Nephron progenitor cell (in vitro differentiated cells): Measurements from ENCODE around the gene IGSF1.

Experiments used
- DNase-seq: peaks from one replicate; pipeline ENCODE4 v3.0.0; 2021
- H3K27ac Mint-ChIP-seq: 2 replicates; pipeline ENCODE4 v1.8.0; 2021; ENCODE audit warnings: mild to moderate bottlenecking, moderate library complexity, mixed read lengths
- H3K27me3 Mint-ChIP-seq: 2 replicates; pipeline ENCODE4 v1.8.0; 2021; ENCODE audit warnings: mild to moderate bottlenecking, low read depth, mixed read lengths; ENCODE audit not compliant: poor library complexity
- H3K36me3 Mint-ChIP-seq: 2 replicates; pipeline ENCODE4 v1.8.0; 2021; ENCODE audit warnings: low read depth, mixed read lengths
- H3K4me1 Mint-ChIP-seq: 2 replicates; pipeline ENCODE4 v1.8.0; 2021; ENCODE audit warnings: mixed read lengths
- H3K4me3 Mint-ChIP-seq: 2 replicates; pipeline ENCODE4 v1.8.0; 2021; ENCODE audit warnings: mild to moderate bottlenecking, moderate library complexity, mixed read lengths
- H3K9me3 Mint-ChIP-seq: 2 replicates; pipeline ENCODE4 v1.8.0; 2021; ENCODE audit warnings: mild to moderate bottlenecking, moderate library complexity, mixed read lengths
- TF ChIP-seq, protein P1 (sequence below): fragments of 200-600 bp; sonication (generic); IDR thresholded peaks from 2 replicates; pipeline ENCODE4 v1.5.0; 2021; ENCODE audit warnings: antibody characterized with exemption

Gene IGSF1

DNA sequence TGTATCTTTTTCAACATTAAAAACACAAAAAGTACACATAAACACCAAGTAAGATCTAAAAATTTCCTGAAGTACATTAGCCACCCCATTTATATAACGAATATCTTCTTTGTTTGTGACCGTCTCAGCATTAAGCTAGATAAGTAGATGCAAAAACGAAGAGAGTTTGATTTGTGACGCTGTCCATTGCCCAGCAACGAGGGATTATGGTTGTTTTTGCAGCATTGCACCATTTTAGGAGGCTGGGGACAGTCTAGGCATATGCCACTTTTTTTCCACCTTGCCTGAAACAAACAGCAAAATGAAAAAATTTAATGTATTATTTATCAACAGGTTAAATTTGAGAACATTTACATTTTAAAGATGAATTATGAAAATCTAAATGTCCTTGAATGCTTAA lies 12.0 kb upstream of the IGSF1 start:
- Mint-ChIP-seq H3K9me3 (no peaks in the 10 kb centered on the region), H3K4me1 (peaks cover 26% of the 10 kb centered on the region), H3K4me3 (no peak overlapping the region), H3K27ac (no peak overlapping the region), H3K27me3 (no peaks in the 10 kb centered on the region), H3K36me3 (no peaks in the 10 kb centered on the region)
- DNase-seq = no peak
- TF ChIP-seq, protein P1, sequence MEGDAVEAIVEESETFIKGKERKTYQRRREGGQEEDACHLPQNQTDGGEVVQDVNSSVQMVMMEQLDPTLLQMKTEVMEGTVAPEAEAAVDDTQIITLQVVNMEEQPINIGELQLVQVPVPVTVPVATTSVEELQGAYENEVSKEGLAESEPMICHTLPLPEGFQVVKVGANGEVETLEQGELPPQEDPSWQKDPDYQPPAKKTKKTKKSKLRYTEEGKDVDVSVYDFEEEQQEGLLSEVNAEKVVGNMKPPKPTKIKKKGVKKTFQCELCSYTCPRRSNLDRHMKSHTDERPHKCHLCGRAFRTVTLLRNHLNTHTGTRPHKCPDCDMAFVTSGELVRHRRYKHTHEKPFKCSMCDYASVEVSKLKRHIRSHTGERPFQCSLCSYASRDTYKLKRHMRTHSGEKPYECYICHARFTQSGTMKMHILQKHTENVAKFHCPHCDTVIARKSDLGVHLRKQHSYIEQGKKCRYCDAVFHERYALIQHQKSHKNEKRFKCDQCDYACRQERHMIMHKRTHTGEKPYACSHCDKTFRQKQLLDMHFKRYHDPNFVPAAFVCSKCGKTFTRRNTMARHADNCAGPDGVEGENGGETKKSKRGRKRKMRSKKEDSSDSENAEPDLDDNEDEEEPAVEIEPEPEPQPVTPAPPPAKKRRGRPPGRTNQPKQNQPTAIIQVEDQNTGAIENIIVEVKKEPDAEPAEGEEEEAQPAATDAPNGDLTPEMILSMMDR = no peak

DNA sequence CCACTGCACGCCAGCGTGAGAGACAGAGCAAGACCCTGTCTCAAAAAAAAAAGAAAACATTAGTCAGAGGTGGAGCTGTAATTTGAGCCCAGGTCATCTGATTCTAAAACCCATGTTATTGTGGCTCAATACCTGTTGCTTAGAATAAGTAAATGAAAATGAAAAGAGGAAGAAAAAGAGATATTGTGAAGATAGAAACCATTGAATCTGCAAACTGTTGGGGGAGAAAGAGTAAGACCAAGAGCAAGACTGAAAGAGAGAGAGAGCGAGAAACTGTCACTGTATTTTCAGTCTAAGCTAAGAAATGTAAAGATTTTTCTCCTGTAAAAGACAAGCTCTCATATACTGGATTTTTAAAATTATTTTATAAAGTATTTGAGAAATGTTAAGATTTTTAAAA lies 9.7 kb upstream of the IGSF1 start:
- Mint-ChIP-seq H3K4me3 (no peak overlapping the region), H3K4me1 (peaks cover 42% of the 10 kb centered on the region), H3K27ac (no peak overlapping the region), H3K27me3 (no peaks in the 10 kb centered on the region), H3K9me3 (no peaks in the 10 kb centered on the region), H3K36me3 (no peaks in the 10 kb centered on the region)
- TF ChIP-seq, protein P1 = no peak
- no peak for DNase-seq

DNA sequence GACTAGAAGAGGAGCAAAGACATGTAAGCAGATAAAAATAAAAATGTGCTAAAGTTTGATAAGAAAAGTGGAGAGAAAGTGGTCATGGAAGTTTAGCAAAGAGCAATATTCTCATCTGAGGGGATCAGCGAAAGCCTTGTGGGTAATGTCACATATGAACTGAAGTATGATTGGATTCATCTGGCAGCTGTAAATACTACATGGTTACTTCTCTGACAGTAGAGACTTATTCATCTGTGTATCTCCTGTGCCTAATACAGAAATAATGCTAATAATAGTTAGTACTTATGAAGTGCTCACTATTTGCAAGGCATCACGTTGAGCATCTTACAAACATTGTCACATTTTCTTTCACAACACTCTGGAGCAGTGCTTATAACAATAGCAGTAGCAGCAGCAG lies 8.9 kb upstream of the IGSF1 start:
- Mint-ChIP-seq H3K4me3 (no peak overlapping the region), H3K27ac (no peak overlapping the region), H3K9me3 (no peaks in the 10 kb centered on the region), H3K27me3 (no peaks in the 10 kb centered on the region), H3K4me1 (peaks cover 48% of the 10 kb centered on the region), H3K36me3 (no peaks in the 10 kb centered on the region)
- TF ChIP-seq, protein P1 = no peak
- DNase-seq = no peak

DNA sequence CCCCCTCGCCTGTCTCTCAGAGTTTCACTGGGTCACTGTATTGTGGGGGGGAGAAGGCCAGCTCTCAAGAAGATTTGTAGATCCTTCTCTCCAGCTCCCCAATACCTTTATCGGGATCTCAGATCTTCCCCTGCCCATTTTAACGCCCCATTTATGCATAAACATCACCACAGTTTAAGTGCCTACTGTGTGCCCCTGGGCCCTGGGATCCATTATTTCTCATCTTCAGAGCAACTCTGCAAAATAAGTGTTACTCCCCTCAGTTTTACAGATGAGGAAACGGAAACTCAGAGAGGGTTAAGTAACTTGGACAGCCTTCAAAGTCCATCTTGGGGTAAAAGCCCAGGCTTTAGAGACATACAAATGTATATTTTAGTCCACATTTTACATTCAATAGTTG lies 421 bp upstream of the IGSF1 start:
- Mint-ChIP-seq H3K4me1 (peaks cover 57% of the 10 kb centered on the region), H3K27ac (no peak overlapping the region), H3K9me3 (no peaks in the 10 kb centered on the region), H3K36me3 (no peaks in the 10 kb centered on the region), H3K27me3 (no peaks in the 10 kb centered on the region), H3K4me3 (peak overlapping the region; percentile 86)
- TF ChIP-seq, protein P1 = no peak
- no peak for DNase-seq

DNA sequence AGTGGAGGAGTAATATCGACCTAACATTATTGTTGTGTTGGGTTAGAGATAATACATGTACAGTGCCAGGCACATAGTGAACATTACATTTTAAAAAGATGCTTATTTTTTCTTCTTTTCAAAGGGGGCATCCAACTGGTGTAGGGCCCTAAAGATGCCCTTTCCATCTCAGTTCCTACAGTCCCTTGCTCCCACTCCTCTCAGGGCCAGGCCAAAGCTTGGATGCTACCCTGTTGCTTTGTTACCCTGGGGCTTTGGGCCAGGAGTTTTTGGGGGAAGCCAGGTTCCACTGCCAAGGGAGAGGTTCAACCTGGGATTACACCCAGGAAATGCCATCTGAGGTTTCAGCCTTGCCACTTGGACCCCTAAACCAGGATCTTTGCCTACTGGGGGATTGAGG lies 918 bp downstream of the IGSF1 start:
- no peak for DNase-seq
- H3K4me1 Mint-ChIP-seq = peaks cover 47% of the 10 kb centered on the region

DNA sequence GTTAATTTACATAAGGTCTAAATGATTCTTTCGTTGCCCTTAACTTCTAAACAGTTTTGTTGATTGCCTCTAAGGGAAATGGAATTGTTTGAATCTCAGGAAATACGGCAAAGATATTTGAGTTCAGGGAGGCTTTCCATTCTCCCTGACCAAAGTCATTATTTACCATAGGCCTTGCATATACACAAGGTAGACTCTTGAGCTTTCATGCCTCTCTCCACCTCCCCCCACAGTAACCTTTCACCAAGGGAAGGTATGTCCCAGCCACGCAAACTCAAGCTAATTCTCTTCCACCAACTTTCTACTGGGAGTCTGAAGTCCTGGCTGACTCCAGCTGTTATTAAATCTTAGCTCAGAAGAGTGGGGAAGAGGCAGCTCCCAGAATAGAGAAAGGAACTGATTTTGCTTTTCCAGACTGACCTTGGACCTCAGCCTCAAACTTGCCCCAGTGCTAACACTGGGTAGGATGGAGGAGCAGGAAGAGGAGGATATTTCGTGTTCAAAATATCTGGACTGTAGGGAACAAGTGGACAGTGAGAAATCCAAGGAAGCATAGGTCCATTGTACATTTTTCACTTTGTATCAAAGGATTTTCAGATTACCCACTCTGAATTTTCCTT lies 1.4 kb downstream of the IGSF1 start:
- Mint-ChIP-seq H3K27ac (no peak overlapping the region), H3K9me3 (no peaks in the 10 kb centered on the region)

More for the DNA sequence above, 918 bp downstream of the IGSF1 start:
- peak overlapping the region; percentile 86 for H3K4me3 Mint-ChIP-seq
- H3K9me3 Mint-ChIP-seq = no peaks in the 10 kb centered on the region
- TF ChIP-seq, protein P1 = no peak
- no peak overlapping the region for H3K27ac Mint-ChIP-seq
- no peaks in the 10 kb centered on the region for H3K36me3 Mint-ChIP-seq
- no peaks in the 10 kb centered on the region for H3K27me3 Mint-ChIP-seq

More for the DNA sequence above, 1.4 kb downstream of the IGSF1 start:
- Mint-ChIP-seq H3K27me3 (no peaks in the 10 kb centered on the region), H3K4me1 (peaks cover 46% of the 10 kb centered on the region), H3K4me3 (peak overlapping the region; percentile 64), H3K36me3 (no peaks in the 10 kb centered on the region)
- DNase-seq = no peak
- TF ChIP-seq, protein P1 = no peak
